SK-N-MC (cell line): ENCODE results near the gene CELF2.

ENCODE experiments used
- EZH2 ChIP-seq: fragments of 200-600 bp; sonication (generic); IDR thresholded peaks from one replicate; pipeline ENCODE4 v1.6.1; 2017; ENCODE audit warnings: antibody characterized with exemption
- FOXP2 ChIP-seq: optimal IDR thresholded peaks from 2 replicates; pipeline ENCODE3; 2011; ENCODE audit warnings: mild to moderate bottlenecking, moderate library complexity; ENCODE audit not compliant: insufficient read depth; ENCODE audit errors: extremely low read length, control extremely low read depth
- POLR2AphosphoS5 ChIP-seq: IDR thresholded peaks from 2 replicates; pipeline ENCODE4 v1.6.1; 2012; ENCODE audit warnings: mild to moderate bottlenecking, low read depth, low read length, borderline replicate concordance

DNA sequence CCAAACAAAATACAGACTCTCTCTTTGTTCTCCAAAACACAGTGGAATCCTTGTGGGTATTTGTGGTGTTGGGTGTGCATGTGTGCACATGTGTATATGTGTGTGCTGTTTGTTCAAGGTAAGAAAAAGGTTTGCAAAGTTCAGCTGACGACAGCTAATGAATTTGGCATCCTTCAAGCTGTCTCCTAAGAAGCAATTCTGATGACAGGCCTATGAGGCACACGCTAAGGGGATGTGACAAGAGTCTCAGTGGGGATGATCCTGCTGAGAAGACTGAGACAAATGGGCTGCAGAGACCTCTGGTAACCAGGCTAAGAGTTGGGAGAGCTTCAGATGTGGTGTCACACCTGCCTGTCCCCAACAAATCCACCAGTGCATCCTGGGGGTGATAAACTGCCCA lies 26.5 kb upstream of the CELF2 start:
- no peak for TF ChIP-seq POLR2AphosphoS5
- no peak for TF ChIP-seq EZH2
- no peak for TF ChIP-seq FOXP2
